H1 (cell line): ENCODE data around the gene MDK.

Experiments used
- CHD1 ChIP-seq: IDR thresholded peaks from 2 replicates; pipeline ENCODE4 v1.6.1; 2012; ENCODE audit warnings: low read depth, low read length, improper control_type of control experiment
- CREB1 ChIP-seq: IDR thresholded peaks from 2 replicates; pipeline ENCODE4 v1.6.1; 2012; ENCODE audit warnings: inconsistent platforms
- CTCF ChIP-seq, 3 experiments: IDR thresholded peaks; 1 replicate in 2 of 3; 2 replicates in 1 of 3; pipeline versions ENCODE4 v1.5.1 to v1.6.1; 2011; ENCODE audit warnings: low read length in 3 of 3, mild to moderate bottlenecking in 3 of 3, inconsistent platforms in 2 of 3, low read depth in 1 of 3, moderate library complexity in 1 of 3; ENCODE audit not compliant: insufficient read depth in 1 of 3; ENCODE audit errors: control extremely low read depth in 1 of 3
- EGR1 ChIP-seq: IDR thresholded peaks from 2 replicates; pipeline ENCODE4 v1.6.1; 2011; ENCODE audit warnings: low read depth, low read length, borderline replicate concordance
- EP300 ChIP-seq, 2 experiments: IDR thresholded peaks; 1 replicate in 1 of 2; 2 replicates in 1 of 2; pipeline ENCODE4 v1.6.1; 2011 to 2012; ENCODE audit warnings: low read depth in 2 of 2, low read length in 2 of 2, mild to moderate bottlenecking in 2 of 2, borderline replicate concordance in 1 of 2, inconsistent platforms in 1 of 2, moderate library complexity in 1 of 2
- EZH2 ChIP-seq: fragments of 200-600 bp; sonication (generic); IDR thresholded peaks from 2 replicates; pipeline ENCODE4 v1.7.1; 2012; ENCODE audit warnings: low read depth, mild to moderate bottlenecking, moderate library complexity, low read length, inconsistent platforms; ENCODE audit not compliant: severe bottlenecking
- GTF2F1 ChIP-seq: IDR thresholded peaks from 2 replicates; pipeline ENCODE4 v1.6.1; 2012; ENCODE audit warnings: low read depth, low read length, improper control_type of control experiment, borderline replicate concordance
- MAFK ChIP-seq: IDR thresholded peaks from 2 replicates; pipeline ENCODE4 v1.6.1; 2012; ENCODE audit warnings: low read depth, mild to moderate bottlenecking, improper control_type of control experiment, low read length
- NANOG ChIP-seq: IDR thresholded peaks from 2 replicates; pipeline ENCODE4 v1.6.1; 2011; ENCODE audit warnings: low read length, low read depth, mild to moderate bottlenecking, inconsistent platforms; ENCODE audit not compliant: insufficient read depth, poor library complexity, severe bottlenecking
- NRF1 ChIP-seq: IDR thresholded peaks from 2 replicates; pipeline ENCODE4 v1.6.1; 2011; ENCODE audit warnings: mild to moderate bottlenecking, low read depth, low read length, improper control_type of control experiment
- TEAD4 ChIP-seq: IDR thresholded peaks from 2 replicates; pipeline ENCODE4 v1.6.1; 2012; ENCODE audit warnings: low read depth, low read length, inconsistent platforms, mixed read lengths
- USF2 ChIP-seq: IDR thresholded peaks from 2 replicates; pipeline ENCODE4 v1.6.1; 2011; ENCODE audit warnings: low read length, improper control_type of control experiment
- YY1 ChIP-seq: IDR thresholded peaks from 2 replicates; pipeline ENCODE4 v1.6.1; 2011; ENCODE audit warnings: low read depth, mild to moderate bottlenecking, low read length

- TF ChIP-seq YY1: no peak
- TF ChIP-seq NRF1: no peak
- TF ChIP-seq EP300 (IDR thresholded peaks at IDR 0.05; ENCODE audit: borderline replicate concordance in 1 of 2, low read depth in 2 of 2, low read length in 2 of 2): no peak
- TF ChIP-seq MAFK: no peak
- no peak for TF ChIP-seq CTCF (IDR thresholded peaks at IDR 0.05; ENCODE audit: control extremely low read depth in 1 of 3, insufficient read depth in 1 of 3, low read depth in 1 of 3, low read length in 3 of 3)
- no peak for TF ChIP-seq GTF2F1
- TF ChIP-seq EZH2: no peak
- TF ChIP-seq NANOG: no peak
- TF ChIP-seq CREB1: no peak
- no peak for TF ChIP-seq CHD1
- no peak for TF ChIP-seq EGR1
- TF ChIP-seq USF2: no peak
- no peak for TF ChIP-seq TEAD4
Measured at GRCh38 chr11:46385169-46386004, 3.9 kb downstream of the MDK start.
